K562 (cell line): Measurements from ENCODE around the gene TRAPPC13. TPM values are rescaled to one million over a fixed set of nuclear protein-coding genes. Genes with fewer than 3 reads are reported as not detected.
A peak's percentile ranks its signal among the peaks of the same experiment; 100 is the strongest.

ENCODE experiments used
- ATAC-seq: fragments of 200-7000 bp; cut with Tn5 transposase; 3 replicates; pipeline ENCODE4 v1.9.1; 2020; ENCODE audit warnings: moderate library complexity
- BruUV-seq: library from RNA; stranded (reverse); fragments of 400-500 nt; replicated peaks from 2 replicates; lab custom pipeline; 2021; lab: Mats Ljungman, UMichigan
- CTCF ChIA-PET: fragments of 300-600 bp; formaldehyde crosslinking; extraction: SDS; loops from one replicate; lab custom pipeline; 2021; ENCODE audit warnings: low intra/inter-chr PET ratio; lab: Yijun Ruan, JAX
- POLR2A ChIA-PET: fragments of 300-600, 350-650 bp; sonication (Branson Sonifier 250); formaldehyde crosslinking; extraction: SDS; loops from one replicate; lab custom pipeline; 2021; ENCODE audit warnings: antibody characterized with exemption, inconsistent platforms; lab: Yijun Ruan, JAX
- DNase-seq, 4 experiments: peaks; one replicate each; pipeline versions ENCODE4 v3.0.0 to v3.0.0-alpha.2; 2011 to 2018; ENCODE audit warnings: low spot score in 3 of 4, mixed read lengths in 3 of 4; ENCODE audit errors: extremely low read depth in 1 of 4
- FAIRE-seq: peaks from 2 replicates; lab custom pipeline; 2011; peaks lifted over from hg19 to GRCh38; lab: Jason Lieb, UNC
- H2AFZ ChIP-seq: 2 replicates; pipeline ENCODE4 v1.6.0; 2011; ENCODE audit warnings: low read depth, low read length, control low read depth, inconsistent platforms
- H3K27ac ChIP-seq: fragments of 200-600 bp; 3 replicates; pipeline ENCODE4 v1.8.0; 2011; ENCODE audit warnings: low read depth, mild to moderate bottlenecking, control low read depth, inconsistent platforms, low read length, moderate library complexity, mixed read lengths; ENCODE audit errors: extremely low read depth
- H3K27me3 ChIP-seq, 2 experiments: fragments of 300-600 bp in 1 of 2; 2 replicates in 1 of 2; 3 replicates in 1 of 2; pipeline versions ENCODE4 v1.6.0 to v1.8.0; 2011; ENCODE audit warnings: inconsistent platforms in 2 of 2, low read length in 2 of 2, mild to moderate bottlenecking in 1 of 2, mixed read lengths in 1 of 2, moderate library complexity in 1 of 2; ENCODE audit not compliant: control insufficient read depth in 2 of 2, insufficient read depth in 2 of 2
- H3K36me3 ChIP-seq: fragments of 300-600 bp; 3 replicates; pipeline ENCODE4 v1.8.0; 2011; ENCODE audit warnings: mild to moderate bottlenecking, low read length, inconsistent platforms; ENCODE audit not compliant: control insufficient read depth, insufficient read depth
- H3K4me1 ChIP-seq, 2 experiments: fragments of 200-600 bp in 1 of 2; replicated peaks in 1 of 2; 2 replicates in 1 of 2; 3 replicates in 1 of 2; pipeline versions ENCODE4 v1.5.1 to v1.8.0; 2011; ENCODE audit warnings: inconsistent platforms in 2 of 2, low read length in 2 of 2, mild to moderate bottlenecking in 1 of 2, mixed read lengths in 1 of 2, moderate library complexity in 1 of 2; ENCODE audit not compliant: control insufficient read depth in 2 of 2, insufficient read depth in 2 of 2
- H3K4me2 ChIP-seq: 2 replicates; pipeline ENCODE4 v1.6.1; 2011; ENCODE audit warnings: low read length, control low read depth, inconsistent platforms, mixed read lengths; ENCODE audit not compliant: insufficient read depth
- H3K4me3 ChIP-seq: fragments of 200-600 bp; sonication (generic), shearing (Covaris generic); 2 replicates; pipeline ENCODE4 v1.5.1; 2016; ENCODE audit warnings: control low read depth, inconsistent platforms
- H3K79me2 ChIP-seq: fragments of 200-600 bp; 3 replicates; pipeline ENCODE4 v1.8.0; 2011; ENCODE audit warnings: low read length, inconsistent platforms; ENCODE audit not compliant: control insufficient read depth, insufficient read depth
- H3K9ac ChIP-seq, 2 experiments: 2 replicates each; pipeline versions ENCODE4 v1.6.0 to v1.6.1; 2011; ENCODE audit warnings: low read depth in 2 of 2, low read length in 2 of 2, control low read depth in 1 of 2, inconsistent platforms in 1 of 2, mild to moderate bottlenecking in 1 of 2, mixed read lengths in 1 of 2; ENCODE audit not compliant: insufficient read depth in 1 of 2
- H3K9me1 ChIP-seq: one replicate; pipeline ENCODE4 v1.6.0; 2011; ENCODE audit warnings: inconsistent platforms, mild to moderate bottlenecking, low read length, moderate library complexity; ENCODE audit not compliant: control insufficient read depth, insufficient read depth
- H3K9me3 ChIP-seq: replicated peaks from 2 replicates; pipeline ENCODE4 v1.5.1; 2011; ENCODE audit warnings: low read depth, low read length, inconsistent platforms; ENCODE audit not compliant: control insufficient read depth, insufficient read depth
- H4K20me1 ChIP-seq: replicated peaks from 2 replicates; pipeline ENCODE4 v1.6.1; 2011; ENCODE audit warnings: low read length, inconsistent platforms, mixed read lengths; ENCODE audit not compliant: control insufficient read depth, insufficient read depth
- CEBPB ChIP-seq: fragments of 450-650 bp; IDR thresholded peaks from 2 replicates; pipeline ENCODE4 v1.6.1; 2016; ENCODE audit warnings: missing genetic modification characterization, missing compliant biosample characterization
- CEBPG ChIP-seq, 3 experiments: fragments of 200-800 bp in 1 of 3; sonication (Bioruptor generic) in 1 of 3; sonication (generic) in 1 of 3; formaldehyde crosslinking in 1 of 3; IDR thresholded peaks in 2 of 3; conservative IDR thresholded peaks in 1 of 3; 2 replicates each; pipeline versions ENCODE4 v1.6.1 to v1.8.0; 2016 to 2022; ENCODE audit warnings: missing compliant biosample characterization in 2 of 3, missing genetic modification characterization in 2 of 3, mild to moderate bottlenecking in 1 of 3, missing genetic modification reagents in 1 of 3
- CREB5 ChIP-seq: fragments of 250-450 bp; sonication (Bioruptor Pico); IDR thresholded peaks from 2 replicates; pipeline ENCODE4 v1.5.0; 2020; ENCODE audit warnings: mild to moderate bottlenecking
- E2F3 ChIP-seq: fragments of 250-450 bp; sonication (Bioruptor Pico); IDR thresholded peaks from 2 replicates; pipeline ENCODE4 v1.4.0; 2020; ENCODE audit warnings: mild to moderate bottlenecking
- FOXA1 ChIP-seq: fragments of 450-650 bp; IDR thresholded peaks from 2 replicates; pipeline ENCODE4 v1.6.1; 2016; ENCODE audit warnings: mild to moderate bottlenecking, borderline replicate concordance
- HDAC1 ChIP-seq, 2 experiments: fragments of 450-650 bp; IDR thresholded peaks; 2 replicates each; pipeline ENCODE4 v1.6.1; 2016 to 2017; ENCODE audit warnings: inconsistent platforms in 1 of 2, mild to moderate bottlenecking in 1 of 2, moderate library complexity in 1 of 2
- HDAC2 ChIP-seq: fragments of 450-650 bp; IDR thresholded peaks from 2 replicates; pipeline ENCODE4 v1.6.1; 2016; ENCODE audit warnings: mild to moderate bottlenecking
- HEY1 ChIP-seq: fragments of 250-450 bp; sonication (Bioruptor Pico); IDR thresholded peaks from 2 replicates; pipeline ENCODE4 v1.5.0; 2020; ENCODE audit warnings: mild to moderate bottlenecking, moderate library complexity, borderline replicate concordance
- HSF4 ChIP-seq: fragments of 250-450 bp; sonication (Bioruptor Pico); IDR thresholded peaks from 2 replicates; pipeline ENCODE4 v2.1.2; 2022; ENCODE audit warnings: mild to moderate bottlenecking, moderate library complexity, borderline replicate concordance
- KAT2B ChIP-seq: IDR thresholded peaks from one replicate; pipeline ENCODE4 v1.6.1; 2012; ENCODE audit warnings: low read depth, mild to moderate bottlenecking, control low read depth, inconsistent platforms, low read length, moderate library complexity
- POLR2G ChIP-seq: fragments of 200-400 bp; formaldehyde crosslinking; IDR thresholded peaks from 2 replicates; pipeline ENCODE4 v1.6.1; 2017; ENCODE audit warnings: low read depth, mild to moderate bottlenecking, antibody characterized with exemption, low read length, moderate library complexity
- RBBP5 ChIP-seq: fragments of 200-600 bp; sonication (generic); IDR thresholded peaks from 2 replicates; pipeline ENCODE4 v1.6.1; 2012; ENCODE audit warnings: borderline replicate concordance, mild to moderate bottlenecking, low read length, control low read depth, inconsistent platforms; ENCODE audit not compliant: insufficient read depth, poor library complexity, severe bottlenecking
- SIN3A ChIP-seq, 2 experiments: fragments of 150-350 bp in 1 of 2; IDR thresholded peaks; 2 replicates each; pipeline ENCODE4 v1.6.1; 2011 to 2016; ENCODE audit warnings: borderline replicate concordance in 2 of 2, low read depth in 2 of 2, low read length in 2 of 2, mild to moderate bottlenecking in 2 of 2, moderate library complexity in 2 of 2; ENCODE audit not compliant: control insufficient read depth in 1 of 2
- ZBTB7A ChIP-seq: IDR thresholded peaks from 2 replicates; pipeline ENCODE4 v1.6.1; 2011; ENCODE audit warnings: low read depth, mild to moderate bottlenecking, low read length, moderate library complexity, borderline replicate concordance; ENCODE audit not compliant: control insufficient read depth
- WGBS: fragments of 100-300 bp; shearing (Covaris generic); methylation state at CpG from one replicate; pipeline ENCODE4 v1.1.6; 2016; ENCODE audit warnings: low coverage, mixed read lengths; ENCODE audit not compliant: insufficient coverage; ENCODE audit errors: missing lambda C conversion rate; 5-methylcytosine and 5-hydroxymethylcytosine counted together
- in situ Hi-C: fragments of 300-500 bp; cut with MboI; formaldehyde crosslinking; loops from 4 replicates; pipeline ENCODE4 v1.15.0; 2018; ENCODE audit warnings: inconsistent platforms, mixed read lengths
- intact Hi-C: fragments of 100-400 bp; cut with micrococcal nuclease; formaldehyde crosslinking; loops from 2 replicates; pipeline ENCODE4 v1.14.2; 2022
- polyA plus RNA-seq, 8 experiments: library from polyadenylated mRNA; depleted of rRNA in 4 of 8; stranded (reverse) in 5 of 8; unstranded in 3 of 8; fragments of >200 nt; fragmentation: Nextera tagmentation in 2 of 8; fragmentation: Illumina TruSeq in 1 of 8; extraction: Ambion mirVana in 2 of 8; extraction: Trizol in 1 of 8; gene quantifications; 2 replicates each; pipeline versions ENCODE4 v1.2.1 to v1.2.3, GENCODE V29; 2011 to 2014; ENCODE audit warnings: inconsistent platforms in 1 of 8, missing spikeins in 1 of 8
- total RNA-seq, 7 experiments: library from RNA; depleted of rRNA in 6 of 7; stranded (reverse); fragments of >200 nt in 6 of 7; fragmentation: Illumina TruSeq in 2 of 7; extraction: Trizol in 2 of 7; gene quantifications; 2 replicates each; pipeline versions ENCODE4 v1.2.1 to v1.2.3, GENCODE V29; 2011 to 2021; ENCODE audit warnings: low replicate concordance in 1 of 7
- TF ChIP-seq, protein P1 (sequence below): fragments of 250-450 bp; sonication (Bioruptor Pico); IDR thresholded peaks from 2 replicates; pipeline ENCODE4 v1.6.1; 2021; ENCODE audit warnings: mild to moderate bottlenecking
- TF ChIP-seq, protein P2 (sequence below): sonication (generic); formaldehyde crosslinking; IDR thresholded peaks from 2 replicates; pipeline ENCODE4 v1.8.0; 2022; ENCODE audit warnings: mild to moderate bottlenecking, missing genetic modification reagents
- TF ChIP-seq, protein P3 (sequence below): fragments of 250-450 bp; sonication (Bioruptor Pico); IDR thresholded peaks from 2 replicates; pipeline ENCODE4 v1.9.0; 2021; ENCODE audit warnings: mild to moderate bottlenecking, inconsistent platforms

Gene TRAPPC13
- total and polyA plus RNA-seq, 9 of the 15 experiments (the other 6 are each of a cell fraction or from before 2014, with no cell fraction given): 16.2 to 43.8 (median 24.0) TPM

- intact Hi-C loops: no loop called here
- Histone ChIP-seq H3K27me3 (no peaks in the 10 kb centered on the region), H3K4me2 (no peak overlapping the region), H3K9me3 (no peaks in the 10 kb centered on the region), H3K4me3 (no peak overlapping the region), H3K79me2 (no peaks in the 10 kb centered on the region), H3K9ac (no peak overlapping the region), H3K36me3 (peaks cover 13% of the 10 kb centered on the region; the same call in 2 of the 3 replicates), H4K20me1 (no peaks in the 10 kb centered on the region), H3K4me1 (no peaks in the 10 kb centered on the region), H3K9me1 (no peaks in the 10 kb centered on the region), H3K27ac (no peak overlapping the region), H2AFZ (no peak overlapping the region)
- ATAC-seq: peak; percentile 84
- no TSS peak for BruUV-seq
- FAIRE-seq: no peak
- in situ Hi-C loops: no loop called here
- ChIA-PET CTCF (no interaction called here), POLR2A (no interaction called here)
- WGBS: 35% methylated on average over 2 of the region's 2 CpGs
- DNase-seq: no peak
- no peak for TF ChIP-seq HDAC1 (IDR thresholded peaks at IDR 0.05)
- TF ChIP-seq CEBPB (tag): peak; percentile 21; the same call in 1 of the 2 replicates
- TF ChIP-seq, protein P1, sequence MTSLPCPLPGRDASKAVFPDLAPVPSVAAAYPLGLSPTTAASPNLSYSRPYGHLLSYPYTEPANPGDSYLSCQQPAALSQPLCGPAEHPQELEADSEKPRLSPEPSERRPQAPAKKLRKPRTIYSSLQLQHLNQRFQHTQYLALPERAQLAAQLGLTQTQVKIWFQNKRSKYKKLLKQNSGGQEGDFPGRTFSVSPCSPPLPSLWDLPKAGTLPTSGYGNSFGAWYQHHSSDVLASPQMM (CRISPR knock-in tag): no peak
- no peak for TF ChIP-seq SIN3A (IDR thresholded peaks at IDR 0.05; ENCODE audit: borderline replicate concordance in 2 of 2, control insufficient read depth in 1 of 2, low read depth in 2 of 2, low read length in 2 of 2)
- TF ChIP-seq FOXA1: no peak
- no peak for TF ChIP-seq E2F3
- TF ChIP-seq, protein P2, sequence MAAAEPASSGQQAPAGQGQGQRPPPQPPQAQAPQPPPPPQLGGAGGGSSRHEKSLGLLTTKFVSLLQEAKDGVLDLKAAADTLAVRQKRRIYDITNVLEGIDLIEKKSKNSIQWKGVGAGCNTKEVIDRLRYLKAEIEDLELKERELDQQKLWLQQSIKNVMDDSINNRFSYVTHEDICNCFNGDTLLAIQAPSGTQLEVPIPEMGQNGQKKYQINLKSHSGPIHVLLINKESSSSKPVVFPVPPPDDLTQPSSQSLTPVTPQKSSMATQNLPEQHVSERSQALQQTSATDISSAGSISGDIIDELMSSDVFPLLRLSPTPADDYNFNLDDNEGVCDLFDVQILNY (CRISPR knock-in tag): no peak
- TF ChIP-seq HEY1 (CRISPR knock-in tag): no peak
- no peak for TF ChIP-seq RBBP5
- TF ChIP-seq HDAC2: no peak
- TF ChIP-seq CEBPG (CRISPR knock-in tag; IDR thresholded peaks at IDR 0.05): peak; percentile 40; the same call in 1 of the 2 replicates
- peak; percentile 8 to 78; a peak in 2 of 4 replicates for TF ChIP-seq CEBPG (tag; conservative IDR thresholded peaks at IDR 0.05 in 1 of 2, IDR thresholded peaks at IDR 0.05 in 1 of 2)
- TF ChIP-seq ZBTB7A: no peak
- TF ChIP-seq KAT2B: no peak
- no peak for TF ChIP-seq POLR2G
- TF ChIP-seq, protein P3, sequence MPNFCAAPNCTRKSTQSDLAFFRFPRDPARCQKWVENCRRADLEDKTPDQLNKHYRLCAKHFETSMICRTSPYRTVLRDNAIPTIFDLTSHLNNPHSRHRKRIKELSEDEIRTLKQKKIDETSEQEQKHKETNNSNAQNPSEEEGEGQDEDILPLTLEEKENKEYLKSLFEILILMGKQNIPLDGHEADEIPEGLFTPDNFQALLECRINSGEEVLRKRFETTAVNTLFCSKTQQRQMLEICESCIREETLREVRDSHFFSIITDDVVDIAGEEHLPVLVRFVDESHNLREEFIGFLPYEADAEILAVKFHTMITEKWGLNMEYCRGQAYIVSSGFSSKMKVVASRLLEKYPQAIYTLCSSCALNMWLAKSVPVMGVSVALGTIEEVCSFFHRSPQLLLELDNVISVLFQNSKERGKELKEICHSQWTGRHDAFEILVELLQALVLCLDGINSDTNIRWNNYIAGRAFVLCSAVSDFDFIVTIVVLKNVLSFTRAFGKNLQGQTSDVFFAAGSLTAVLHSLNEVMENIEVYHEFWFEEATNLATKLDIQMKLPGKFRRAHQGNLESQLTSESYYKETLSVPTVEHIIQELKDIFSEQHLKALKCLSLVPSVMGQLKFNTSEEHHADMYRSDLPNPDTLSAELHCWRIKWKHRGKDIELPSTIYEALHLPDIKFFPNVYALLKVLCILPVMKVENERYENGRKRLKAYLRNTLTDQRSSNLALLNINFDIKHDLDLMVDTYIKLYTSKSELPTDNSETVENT (CRISPR knock-in tag): no peak
- no peak for TF ChIP-seq CREB5 (CRISPR knock-in tag)
- TF ChIP-seq HSF4 (CRISPR knock-in tag): no peak
Measured at GRCh38 chr5:65654713-65655112, 29.9 kb downstream of the TRAPPC13 start.
